Measurements from ENCODE around the gene PPFIBP1. TPM values are rescaled to one million over a fixed set of nuclear protein-coding genes. Genes with fewer than 3 reads are reported as not detected.
"Not testable (repeated sequence)": the region's sequence is repeated elsewhere in the genome, so short reads cannot be mapped to it uniquely, and the experiment has no call there.

Gene PPFIBP1
- total and polyA plus RNA-seq, 12 donors, result 9.6 to 123 (median 74.3) TPM

GRCh38 chr12:27652174-27652763 lies 128.3 kb downstream of the PPFIBP1 start:
- H3K4me3 ChIP-seq, result no peak overlapping the region
- peak; percentile 38 to 77 (median 76) for DNase-seq
- TF ChIP-seq POLR2A (IDR thresholded peaks at IDR 0.05), result no peak
- TF ChIP-seq CTCF (IDR thresholded peaks at IDR 0.05), result peak; percentile 79 to 95 (median 84)
- intact Hi-C loops (cut with DNase I), result loop anchor here (10.0 kb wide), 2 partner anchors 217 to 227 kb away; no protein-coding TSS in a partner anchor
- H3K27ac ChIP-seq, result no peak overlapping the region
- H3K27me3 ChIP-seq, result no peaks in the 10 kb centered on the region
- H3K36me3 ChIP-seq (replicated peaks in 1 of 2), result peaks cover 0 to 5% of the 10 kb centered on the region in 2 donors
- H3K9me3 ChIP-seq (replicated peaks in 1 of 3), result no peaks in the 10 kb centered on the region
- 19 to 28% (median 23%) methylated on average over 1 of the region's 1 CpG for WGBS, 4 donors
- no peaks in the 10 kb centered on the region for H3K4me1 ChIP-seq (replicated peaks in 1 of 2)

DNA sequence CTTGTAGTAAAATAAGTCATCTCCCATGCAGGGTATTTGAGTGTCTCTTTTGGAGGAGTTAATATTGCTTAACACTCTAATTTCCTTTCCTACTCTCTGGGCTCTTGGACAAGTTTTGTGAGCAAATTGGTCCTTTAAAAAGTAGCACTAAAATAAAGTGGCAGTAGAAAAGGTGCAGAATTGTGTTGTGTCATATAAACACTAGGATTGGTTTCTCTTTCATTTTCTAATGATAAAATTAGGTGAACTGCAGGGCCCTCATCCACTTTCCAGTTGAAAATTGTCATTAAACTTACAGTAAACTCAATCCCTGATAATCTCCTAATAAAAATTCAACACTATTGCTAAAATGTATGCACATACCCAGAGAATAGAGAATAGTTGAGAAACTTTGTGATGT lies 129.7 kb downstream of the PPFIBP1 start:
- Histone ChIP-seq H3K27ac (no peak overlapping the region), H3K4me3 (no peak overlapping the region), H3K4me1 (replicated peaks in 1 of 2) (no peaks in the 10 kb centered on the region), H3K27me3 (no peaks in the 10 kb centered on the region), H3K9me3 (replicated peaks in 1 of 3) (no peaks in the 10 kb centered on the region), H3K36me3 (replicated peaks in 1 of 2) (peaks cover 0 to 13% of the 10 kb centered on the region in 2 donors)
- no peak for DNase-seq
- intact Hi-C loops (cut with DNase I), result loop anchor here (10.0 kb wide), 2 partner anchors 219 to 229 kb away; no protein-coding TSS in a partner anchor
- TF ChIP-seq POLR2A (IDR thresholded peaks at IDR 0.05) (no peak), CTCF (IDR thresholded peaks at IDR 0.05) (no peak)

DNA sequence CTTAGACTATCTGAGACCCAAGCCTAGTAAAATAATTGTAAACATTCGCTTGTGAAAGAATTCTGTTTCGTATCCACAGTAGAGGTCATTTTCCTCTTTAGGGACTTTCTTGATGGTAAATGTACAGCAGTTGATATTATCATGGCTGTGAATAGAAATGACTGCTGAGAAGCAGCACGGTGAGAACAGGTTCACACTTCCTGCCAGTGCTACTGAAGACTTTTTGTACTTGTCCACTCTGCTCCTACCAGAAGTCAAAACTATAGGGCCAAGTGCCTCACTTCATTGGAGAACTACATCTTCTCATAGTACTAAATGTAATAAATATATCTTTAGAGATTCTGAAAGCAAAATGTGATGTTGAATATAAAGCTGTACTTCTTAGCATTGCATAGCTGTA lies 131.5 kb downstream of the PPFIBP1 start:
- not testable (repeated sequence) for H3K4me3 ChIP-seq; H3K27me3 ChIP-seq; DNase-seq; H3K4me1 ChIP-seq (replicated peaks in 1 of 2); H3K9me3 ChIP-seq (replicated peaks in 1 of 3); H3K27ac ChIP-seq
- intact Hi-C loops (cut with DNase I), result loop anchor here (10.0 kb wide), 2 partner anchors 221 to 231 kb away; no protein-coding TSS in a partner anchor
- 78 to 88% (median 82%) methylated on average over 3 of the region's 3 CpGs for WGBS, 4 donors
- peaks cover 0 to 13% of the 10 kb centered on the region in 2 donors for H3K36me3 ChIP-seq (replicated peaks in 1 of 2)

DNA sequence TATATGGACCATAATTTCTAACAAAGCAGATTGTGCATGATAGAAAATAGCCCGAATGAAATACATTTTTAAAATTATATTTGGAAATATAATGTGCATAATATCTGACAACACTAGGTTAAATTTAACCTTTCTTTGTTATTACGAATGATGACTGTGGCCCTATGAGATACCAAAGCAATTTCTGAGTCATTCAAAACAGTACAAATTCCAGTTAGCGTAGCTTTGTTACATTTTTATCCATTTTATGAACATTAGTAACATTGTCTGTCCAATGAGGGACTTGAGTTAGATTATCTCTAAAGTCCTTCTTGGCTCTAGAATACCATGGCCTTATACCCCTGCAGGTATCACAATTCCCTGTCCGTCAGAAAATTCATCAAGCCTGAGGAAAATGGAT lies 133.3 kb downstream of the PPFIBP1 start:
- H3K27me3 ChIP-seq, result no peaks in the 10 kb centered on the region
- no peak for TF ChIP-seq CTCF (IDR thresholded peaks at IDR 0.05)
- no peak for TF ChIP-seq POLR2A (IDR thresholded peaks at IDR 0.05)
- H3K4me3 ChIP-seq, result no peak overlapping the region
- H3K4me1 ChIP-seq (replicated peaks in 1 of 2), result no peaks in the 10 kb centered on the region
- DNase-seq, result no peak
- no peaks in the 10 kb centered on the region for H3K9me3 ChIP-seq (replicated peaks in 1 of 3)
- H3K36me3 ChIP-seq (replicated peaks in 1 of 2), result peaks cover 0 to 22% of the 10 kb centered on the region in 2 donors
- intact Hi-C loops (cut with DNase I), result loop anchor here (10.0 kb wide), 2 partner anchors 222 to 232 kb away; no protein-coding TSS in a partner anchor
- no peak overlapping the region for H3K27ac ChIP-seq
- 81 to 96% (median 94%) methylated on average over 4 of the region's 4 CpGs for WGBS, 4 donors

- 82 to 95% (median 94%) methylated on average over 3 of the region's 3 CpGs for WGBS, 4 donors
- Histone ChIP-seq H3K36me3 (replicated peaks in 1 of 2) (peaks cover 0 to 23% of the 10 kb centered on the region in 2 donors), H3K9me3 (replicated peaks in 1 of 3) (no peaks in the 10 kb centered on the region), H3K4me3 (no peak overlapping the region), H3K27me3 (no peaks in the 10 kb centered on the region), H3K4me1 (replicated peaks in 1 of 2) (no peaks in the 10 kb centered on the region), H3K27ac (no peak overlapping the region)
- intact Hi-C loops (cut with DNase I), result no loop called here
- TF ChIP-seq POLR2A (IDR thresholded peaks at IDR 0.05) (no peak), CTCF (IDR thresholded peaks at IDR 0.05) (no peak)
- no peak for DNase-seq
These were observed 141.7 kb downstream of the PPFIBP1 start for GRCh38 chr12:27665704-27666103.
